ENCODE measurements around the gene HSPA8.

- TF ChIP-seq POLR2A (IDR thresholded peaks at IDR 0.05) (no peak), CTCF (IDR thresholded peaks at IDR 0.05) (no peak)
These were observed 21.7 kb upstream of the HSPA8 start for GRCh38 chr11:123083623-123084029.

All from heart left ventricle (tissue), 13 donors.